H1 (cell line): ENCODE results near the gene MROH8.

Experiments used
- FOSL1 ChIP-seq: IDR thresholded peaks from 2 replicates; pipeline ENCODE4 v1.6.1; 2011; ENCODE audit warnings: mild to moderate bottlenecking, low read depth, low read length, moderate library complexity; ENCODE audit not compliant: insufficient read depth
- GTF2F1 ChIP-seq: IDR thresholded peaks from 2 replicates; pipeline ENCODE4 v1.6.1; 2012; ENCODE audit warnings: low read depth, low read length, improper control_type of control experiment, borderline replicate concordance
- POLR2AphosphoS5 ChIP-seq: IDR thresholded peaks from 2 replicates; pipeline ENCODE4 v1.6.1; 2011; ENCODE audit warnings: low read depth, low read length
- RNF2 ChIP-seq: fragments of 200-900, 300-1000 bp; sonication (generic); IDR thresholded peaks from 2 replicates; pipeline ENCODE4 v1.7.1; 2016; ENCODE audit warnings: borderline replicate concordance, low read depth, mild to moderate bottlenecking, antibody characterized with exemption, low read length; ENCODE audit not compliant: poor library complexity, severe bottlenecking; ENCODE audit errors: missing control alignments
- TF ChIP-seq, protein P1 (sequence below), 3 experiments: IDR thresholded peaks; 1 replicate in 2 of 3; 2 replicates in 1 of 3; pipeline versions ENCODE4 v1.5.1 to v1.6.1; 2011; ENCODE audit warnings: low read length in 3 of 3, mild to moderate bottlenecking in 3 of 3, inconsistent platforms in 2 of 3, low read depth in 1 of 3, moderate library complexity in 1 of 3; ENCODE audit not compliant: insufficient read depth in 1 of 3; ENCODE audit errors: control extremely low read depth in 1 of 3

DNA sequence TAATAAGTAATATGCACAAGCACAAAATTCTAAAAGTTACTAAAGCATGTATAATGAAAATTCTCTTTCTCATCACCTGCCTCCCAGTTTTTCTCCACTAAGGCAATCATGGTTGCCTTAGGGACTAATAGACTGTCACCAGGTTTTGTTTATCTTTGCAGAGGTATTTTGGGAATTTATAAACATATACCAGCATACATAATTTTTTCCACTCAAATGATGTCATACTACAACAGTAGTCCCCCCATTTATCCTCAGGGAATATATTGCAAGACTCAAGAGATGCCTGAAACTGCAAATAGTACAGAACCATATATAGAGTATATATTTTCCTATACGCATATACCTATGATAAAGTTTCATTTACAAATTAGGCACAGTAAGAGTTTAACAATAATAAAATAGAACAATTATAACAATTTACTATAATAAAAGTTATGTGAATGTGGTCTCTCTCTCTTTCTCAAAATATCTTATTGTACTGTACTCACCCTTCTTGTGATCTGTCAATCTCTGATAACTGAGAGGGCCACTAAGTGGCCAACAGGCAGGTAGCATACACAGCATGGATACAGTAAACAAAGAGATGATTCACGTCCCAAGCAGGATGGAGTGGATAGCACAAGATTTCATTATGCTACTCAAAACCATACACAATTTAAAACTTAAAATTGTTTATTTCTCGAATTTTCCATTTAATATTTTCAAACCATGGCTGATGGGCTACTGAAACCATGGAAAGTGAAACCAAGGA, 103.2 kb downstream of the MROH8 start:
- no peak for TF ChIP-seq GTF2F1
- TF ChIP-seq RNF2: no peak
- TF ChIP-seq FOSL1: no peak
- TF ChIP-seq, protein P1, sequence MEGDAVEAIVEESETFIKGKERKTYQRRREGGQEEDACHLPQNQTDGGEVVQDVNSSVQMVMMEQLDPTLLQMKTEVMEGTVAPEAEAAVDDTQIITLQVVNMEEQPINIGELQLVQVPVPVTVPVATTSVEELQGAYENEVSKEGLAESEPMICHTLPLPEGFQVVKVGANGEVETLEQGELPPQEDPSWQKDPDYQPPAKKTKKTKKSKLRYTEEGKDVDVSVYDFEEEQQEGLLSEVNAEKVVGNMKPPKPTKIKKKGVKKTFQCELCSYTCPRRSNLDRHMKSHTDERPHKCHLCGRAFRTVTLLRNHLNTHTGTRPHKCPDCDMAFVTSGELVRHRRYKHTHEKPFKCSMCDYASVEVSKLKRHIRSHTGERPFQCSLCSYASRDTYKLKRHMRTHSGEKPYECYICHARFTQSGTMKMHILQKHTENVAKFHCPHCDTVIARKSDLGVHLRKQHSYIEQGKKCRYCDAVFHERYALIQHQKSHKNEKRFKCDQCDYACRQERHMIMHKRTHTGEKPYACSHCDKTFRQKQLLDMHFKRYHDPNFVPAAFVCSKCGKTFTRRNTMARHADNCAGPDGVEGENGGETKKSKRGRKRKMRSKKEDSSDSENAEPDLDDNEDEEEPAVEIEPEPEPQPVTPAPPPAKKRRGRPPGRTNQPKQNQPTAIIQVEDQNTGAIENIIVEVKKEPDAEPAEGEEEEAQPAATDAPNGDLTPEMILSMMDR (IDR thresholded peaks at IDR 0.05; ENCODE audit: control extremely low read depth in 1 of 3, insufficient read depth in 1 of 3, low read depth in 1 of 3, low read length in 3 of 3): no peak
- no peak for TF ChIP-seq POLR2AphosphoS5
